Measurements from ENCODE around the gene ARHGAP27.
A peak's percentile ranks its signal among the peaks of the same experiment; 100 is the strongest.
"Not testable (repeated sequence)": the region's sequence is repeated elsewhere in the genome, so short reads cannot be mapped to it uniquely, and the experiment has no call there.

Gene ARHGAP27

GRCh38 chr17:45432405-45433158 lies at the start of gene ARHGAP27:
TSS of gene ARHGAP27 (minus strand) at chr17:45432870. CDS start at chr17:45430279, 2,591 bp downstream.
- Histone ChIP-seq H3K4me3 (ENCODE audit: low read length) (peak within 1 kb of the TSS; percentile 61), H3K9ac (ENCODE audit: low read length) (no peak within 1 kb of the TSS), H3K36me3 (ENCODE audit: control insufficient read depth, low read depth, low read length) (no peaks in the 10 kb centered on the region), H3K9me3 (ENCODE audit: control insufficient read depth, low read depth, low read length) (no peaks in the 10 kb centered on the region), H3K27ac (ENCODE audit: low read length) (no peak within 1 kb of the TSS), H3K4me1 (ENCODE audit: control insufficient read depth, low read depth, low read length) (peaks cover 13% of the 10 kb centered on the region), H3K27me3 (ENCODE audit: control insufficient read depth, insufficient read depth, low read length) (peaks cover 65% of the 10 kb centered on the region)

GRCh38 chr17:45482317-45482716 lies 49.6 kb upstream of the ARHGAP27 start:
- H3K4me3 ChIP-seq (ENCODE audit: low read length); H3K27me3 ChIP-seq (ENCODE audit: control insufficient read depth, insufficient read depth, low read length); H3K27ac ChIP-seq (ENCODE audit: low read length); H3K9me3 ChIP-seq (ENCODE audit: control insufficient read depth, low read depth, low read length); H3K36me3 ChIP-seq (ENCODE audit: control insufficient read depth, low read depth, low read length); H3K9ac ChIP-seq (ENCODE audit: low read length); H3K4me1 ChIP-seq (ENCODE audit: control insufficient read depth, low read depth, low read length): not testable (repeated sequence)

- H3K4me1 ChIP-seq (ENCODE audit: control insufficient read depth, low read depth, low read length); H3K27me3 ChIP-seq (ENCODE audit: control insufficient read depth, insufficient read depth, low read length); H3K4me3 ChIP-seq (ENCODE audit: low read length); H3K27ac ChIP-seq (ENCODE audit: low read length); H3K9me3 ChIP-seq (ENCODE audit: control insufficient read depth, low read depth, low read length); H3K9ac ChIP-seq (ENCODE audit: low read length); H3K36me3 ChIP-seq (ENCODE audit: control insufficient read depth, low read depth, low read length): not testable (repeated sequence)
Observed at GRCh38 chr17:45475436-45475835, 42.8 kb upstream of the ARHGAP27 start.

GRCh38 chr17:45472249-45472648 lies 39.6 kb upstream of the ARHGAP27 start:
- H3K36me3 ChIP-seq (ENCODE audit: control insufficient read depth, low read depth, low read length); H3K4me1 ChIP-seq (ENCODE audit: control insufficient read depth, low read depth, low read length); H3K9me3 ChIP-seq (ENCODE audit: control insufficient read depth, low read depth, low read length); H3K27ac ChIP-seq (ENCODE audit: low read length); H3K4me3 ChIP-seq (ENCODE audit: low read length); H3K27me3 ChIP-seq (ENCODE audit: control insufficient read depth, insufficient read depth, low read length); H3K9ac ChIP-seq (ENCODE audit: low read length): not testable (repeated sequence)

- not testable (repeated sequence) for H3K4me3 ChIP-seq (ENCODE audit: low read length); H3K9me3 ChIP-seq (ENCODE audit: control insufficient read depth, low read depth, low read length); H3K9ac ChIP-seq (ENCODE audit: low read length); H3K27me3 ChIP-seq (ENCODE audit: control insufficient read depth, insufficient read depth, low read length); H3K27ac ChIP-seq (ENCODE audit: low read length); H3K36me3 ChIP-seq (ENCODE audit: control insufficient read depth, low read depth, low read length); H3K4me1 ChIP-seq (ENCODE audit: control insufficient read depth, low read depth, low read length)
Observed at GRCh38 chr17:45469204-45469563, 36.5 kb upstream of the ARHGAP27 start.

- not testable (repeated sequence) for H3K4me1 ChIP-seq (ENCODE audit: control insufficient read depth, low read depth, low read length); H3K4me3 ChIP-seq (ENCODE audit: low read length); H3K27me3 ChIP-seq (ENCODE audit: control insufficient read depth, insufficient read depth, low read length); H3K9me3 ChIP-seq (ENCODE audit: control insufficient read depth, low read depth, low read length); H3K27ac ChIP-seq (ENCODE audit: low read length); H3K9ac ChIP-seq (ENCODE audit: low read length); H3K36me3 ChIP-seq (ENCODE audit: control insufficient read depth, low read depth, low read length)
Observed at GRCh38 chr17:45468293-45469203, 35.9 kb upstream of the ARHGAP27 start.

- H3K9ac ChIP-seq (ENCODE audit: low read length); H3K4me1 ChIP-seq (ENCODE audit: control insufficient read depth, low read depth, low read length); H3K36me3 ChIP-seq (ENCODE audit: control insufficient read depth, low read depth, low read length); H3K27me3 ChIP-seq (ENCODE audit: control insufficient read depth, insufficient read depth, low read length); H3K27ac ChIP-seq (ENCODE audit: low read length); H3K4me3 ChIP-seq (ENCODE audit: low read length); H3K9me3 ChIP-seq (ENCODE audit: control insufficient read depth, low read depth, low read length): not testable (repeated sequence)
Observed at GRCh38 chr17:45461524-45462327, 29.1 kb upstream of the ARHGAP27 start.

GRCh38 chr17:45460422-45460821 lies 27.8 kb upstream of the ARHGAP27 start:
- H3K9me3 ChIP-seq (ENCODE audit: control insufficient read depth, low read depth, low read length); H3K9ac ChIP-seq (ENCODE audit: low read length); H3K4me3 ChIP-seq (ENCODE audit: low read length); H3K27ac ChIP-seq (ENCODE audit: low read length); H3K4me1 ChIP-seq (ENCODE audit: control insufficient read depth, low read depth, low read length); H3K27me3 ChIP-seq (ENCODE audit: control insufficient read depth, insufficient read depth, low read length); H3K36me3 ChIP-seq (ENCODE audit: control insufficient read depth, low read depth, low read length): not testable (repeated sequence)

GRCh38 chr17:45454341-45454740 lies 21.7 kb upstream of the ARHGAP27 start:
- H3K4me1 ChIP-seq (ENCODE audit: control insufficient read depth, low read depth, low read length); H3K36me3 ChIP-seq (ENCODE audit: control insufficient read depth, low read depth, low read length); H3K27me3 ChIP-seq (ENCODE audit: control insufficient read depth, insufficient read depth, low read length); H3K4me3 ChIP-seq (ENCODE audit: low read length); H3K9ac ChIP-seq (ENCODE audit: low read length); H3K9me3 ChIP-seq (ENCODE audit: control insufficient read depth, low read depth, low read length); H3K27ac ChIP-seq (ENCODE audit: low read length): not testable (repeated sequence)

GRCh38 chr17:45453731-45454130 lies 21.1 kb upstream of the ARHGAP27 start:
- not testable (repeated sequence) for H3K9ac ChIP-seq (ENCODE audit: low read length); H3K27me3 ChIP-seq (ENCODE audit: control insufficient read depth, insufficient read depth, low read length); H3K9me3 ChIP-seq (ENCODE audit: control insufficient read depth, low read depth, low read length); H3K4me1 ChIP-seq (ENCODE audit: control insufficient read depth, low read depth, low read length); H3K36me3 ChIP-seq (ENCODE audit: control insufficient read depth, low read depth, low read length); H3K27ac ChIP-seq (ENCODE audit: low read length); H3K4me3 ChIP-seq (ENCODE audit: low read length)

GRCh38 chr17:45453225-45453534 lies 20.5 kb upstream of the ARHGAP27 start:
- not testable (repeated sequence) for H3K36me3 ChIP-seq (ENCODE audit: control insufficient read depth, low read depth, low read length); H3K27ac ChIP-seq (ENCODE audit: low read length); H3K9me3 ChIP-seq (ENCODE audit: control insufficient read depth, low read depth, low read length); H3K4me3 ChIP-seq (ENCODE audit: low read length); H3K4me1 ChIP-seq (ENCODE audit: control insufficient read depth, low read depth, low read length); H3K27me3 ChIP-seq (ENCODE audit: control insufficient read depth, insufficient read depth, low read length); H3K9ac ChIP-seq (ENCODE audit: low read length)
